NCI-H1436 (cell line): Measurements from ENCODE around the gene GPC6.

Experiments used
- DNase-seq: peaks from one replicate; lab custom pipeline; 2025; lab: John Stamatoyannopoulos, UW

The GPC6 gene

DNA sequence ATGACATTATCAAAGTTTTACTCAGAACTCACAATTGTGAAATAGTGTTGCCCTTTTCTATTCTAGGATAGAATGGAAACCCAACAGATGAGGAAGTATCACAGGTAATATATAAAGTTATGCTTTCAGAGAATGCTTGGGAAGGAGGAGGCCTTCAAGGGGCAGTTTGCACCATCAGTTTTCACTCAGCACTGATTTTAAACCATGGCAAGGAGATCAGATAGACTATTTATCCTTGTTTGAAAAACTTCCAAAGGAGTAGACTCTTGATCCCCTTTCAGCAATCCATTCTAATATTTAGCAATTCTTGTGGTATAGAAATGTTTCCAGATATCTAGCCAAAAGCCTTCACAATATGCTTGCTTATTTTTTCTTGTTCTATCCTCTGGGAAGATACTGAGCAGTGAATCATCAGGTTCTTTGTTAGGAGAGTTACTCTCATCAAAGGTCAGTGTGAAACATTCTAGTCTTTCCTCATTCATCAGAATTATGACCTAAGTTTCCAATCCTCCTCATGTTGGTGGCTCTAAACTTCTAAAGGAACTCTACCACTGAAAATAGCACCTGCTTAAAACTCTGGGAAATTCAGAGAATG lies 3.8 kb downstream of the GPC6 start:
- DNase-seq, result no peak

DNA sequence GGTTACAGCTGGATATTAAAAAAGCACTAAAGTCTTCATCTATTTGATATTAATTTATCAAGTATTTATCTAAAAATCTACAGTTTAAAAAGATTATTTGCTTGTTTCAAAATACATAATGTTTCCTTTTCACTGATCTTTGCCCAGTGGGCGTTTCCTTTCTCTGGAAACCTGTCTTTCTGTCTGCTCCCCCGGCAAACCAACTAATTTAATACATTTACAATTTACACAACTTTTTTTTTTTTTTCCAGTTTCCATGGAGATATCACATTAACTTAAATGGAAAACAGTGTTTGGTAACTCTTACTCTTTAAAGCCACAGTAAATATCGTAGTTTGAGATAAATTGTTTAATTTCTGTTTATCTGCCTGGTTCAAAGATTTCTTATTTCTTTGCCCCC lies 5.3 kb downstream of the GPC6 start:
- DNase-seq, result no peak

DNA sequence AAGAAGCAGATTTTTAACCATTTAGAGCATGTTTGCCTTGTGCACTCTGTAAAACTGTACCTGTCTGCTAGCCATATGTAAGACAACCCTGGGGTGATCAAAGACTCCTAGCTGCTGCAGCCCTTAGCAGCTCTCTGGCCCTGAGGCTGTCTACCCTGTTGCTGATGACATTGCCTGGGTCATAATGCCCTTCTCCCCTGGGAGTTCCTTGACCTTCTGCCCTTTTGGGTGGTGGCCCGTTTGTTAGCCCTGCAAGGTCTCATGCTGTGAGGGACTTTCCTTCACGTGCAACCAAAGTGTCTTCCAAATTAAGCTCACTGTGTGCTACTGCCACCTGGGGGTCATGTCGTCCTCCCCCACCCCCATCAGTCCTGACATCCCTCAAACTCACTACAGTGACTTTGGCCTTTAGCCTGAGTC lies 7.4 kb downstream of the GPC6 start:
- DNase-seq, result no peak

DNA sequence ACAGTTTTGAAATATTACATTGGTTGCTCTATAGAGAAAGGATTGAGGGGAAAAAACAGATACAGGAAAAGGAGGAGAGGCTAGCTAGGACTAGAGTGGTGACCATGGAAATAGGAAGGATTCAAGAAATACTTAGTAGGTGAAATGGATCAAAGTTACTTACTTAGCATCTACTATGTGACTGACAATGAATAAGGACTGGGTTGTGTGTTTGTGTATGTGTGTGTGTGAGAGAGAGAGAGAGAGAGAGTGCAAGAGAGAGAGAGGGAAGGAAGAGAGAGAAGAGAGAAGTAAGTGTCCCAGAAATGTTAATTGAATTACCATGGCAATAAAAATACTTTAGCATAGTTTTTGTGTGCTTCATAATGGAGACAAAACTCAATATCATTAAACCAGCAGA lies 7.9 kb downstream of the GPC6 start:
- no peak for DNase-seq

DNA sequence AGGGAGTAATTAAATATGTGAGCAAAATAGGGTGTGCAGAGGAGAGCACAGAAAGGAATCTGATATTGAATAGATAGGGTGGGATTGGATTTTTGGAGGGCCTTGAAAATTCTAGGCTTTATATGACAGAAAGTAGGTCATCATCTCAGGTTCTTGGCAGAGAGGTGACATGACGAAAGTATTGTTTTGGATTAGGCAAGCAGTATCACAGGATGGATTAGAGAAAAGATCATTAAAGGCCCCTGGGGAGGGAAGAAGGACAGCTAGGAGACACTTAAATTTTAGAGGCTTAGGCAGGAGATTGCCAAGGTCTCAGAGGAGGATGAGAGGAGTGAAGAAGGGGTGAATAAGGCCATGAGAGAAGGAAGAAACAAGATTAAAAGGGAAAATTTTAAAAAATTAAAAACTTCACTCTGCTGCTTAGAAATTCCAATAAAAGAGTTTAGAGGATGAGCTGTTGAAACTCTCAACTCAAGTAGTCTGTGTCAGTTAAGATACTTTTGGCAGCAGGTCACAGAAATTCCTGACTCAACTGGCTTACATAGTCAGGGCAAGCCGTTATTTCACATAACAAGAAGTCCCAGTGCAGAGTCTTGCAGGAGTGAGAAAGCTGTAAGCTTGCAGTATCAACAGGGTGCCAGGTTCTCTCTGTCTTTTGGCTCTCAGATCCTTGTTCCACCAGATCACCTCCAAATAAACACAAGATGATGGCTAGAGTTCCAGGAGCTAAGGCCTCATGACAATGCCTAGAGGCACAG lies 8.8 kb downstream of the GPC6 start:
- DNase-seq, result no peak

DNA sequence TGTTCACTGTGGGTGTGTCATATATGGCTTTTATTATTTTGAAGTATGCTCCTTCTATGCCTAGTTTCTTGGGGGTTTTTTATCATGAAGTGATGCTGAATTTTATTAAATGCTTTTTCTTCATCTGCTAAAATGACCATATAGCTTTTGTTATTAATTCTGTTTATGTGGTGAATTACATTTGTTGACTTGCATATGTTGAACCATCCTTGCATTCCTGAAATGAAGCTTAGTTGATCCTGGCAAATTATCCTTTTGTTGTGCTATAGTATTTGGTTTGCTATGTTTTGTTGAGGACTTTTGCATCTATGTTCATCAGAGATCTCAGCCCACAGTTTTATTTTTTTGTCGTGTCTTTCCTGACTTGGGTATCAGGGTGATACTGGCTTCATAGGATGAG lies 12.1 kb downstream of the GPC6 start:
- no peak for DNase-seq

DNA sequence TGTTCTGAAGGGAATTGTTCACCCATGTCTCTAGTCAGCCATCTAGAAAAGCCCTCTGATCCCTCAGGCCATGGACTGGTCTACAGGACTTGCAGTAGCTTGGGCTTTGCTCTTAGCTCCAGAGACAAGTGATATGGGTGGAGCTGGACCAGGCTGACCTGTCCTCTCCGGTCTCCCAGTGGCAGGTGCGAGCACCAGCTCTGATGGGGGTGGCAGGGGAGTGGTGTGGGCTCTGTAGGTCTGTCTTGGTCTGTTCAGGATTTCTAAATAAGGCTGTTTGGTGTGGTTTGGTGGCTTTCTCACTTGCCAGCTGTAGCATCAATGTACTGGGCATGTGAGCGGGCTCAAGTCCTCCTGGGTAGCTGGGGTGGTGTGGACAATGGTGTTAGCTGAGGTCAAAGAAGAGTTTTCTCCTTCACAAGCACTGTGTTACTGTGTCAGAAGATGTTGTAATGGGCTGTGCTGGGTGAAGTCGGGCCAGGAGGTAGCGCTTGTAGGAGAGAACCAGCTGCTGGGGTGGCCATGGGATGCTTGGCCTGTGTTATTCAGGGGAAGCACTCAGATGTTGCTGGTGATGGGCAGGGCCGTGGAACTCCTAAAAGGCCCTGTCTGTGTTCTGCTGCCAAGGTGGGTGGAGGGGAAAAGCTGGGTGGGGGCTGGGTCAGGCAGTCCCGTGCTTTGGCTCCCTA lies 16.9 kb downstream of the GPC6 start:
- DNase-seq, result no peak

DNA sequence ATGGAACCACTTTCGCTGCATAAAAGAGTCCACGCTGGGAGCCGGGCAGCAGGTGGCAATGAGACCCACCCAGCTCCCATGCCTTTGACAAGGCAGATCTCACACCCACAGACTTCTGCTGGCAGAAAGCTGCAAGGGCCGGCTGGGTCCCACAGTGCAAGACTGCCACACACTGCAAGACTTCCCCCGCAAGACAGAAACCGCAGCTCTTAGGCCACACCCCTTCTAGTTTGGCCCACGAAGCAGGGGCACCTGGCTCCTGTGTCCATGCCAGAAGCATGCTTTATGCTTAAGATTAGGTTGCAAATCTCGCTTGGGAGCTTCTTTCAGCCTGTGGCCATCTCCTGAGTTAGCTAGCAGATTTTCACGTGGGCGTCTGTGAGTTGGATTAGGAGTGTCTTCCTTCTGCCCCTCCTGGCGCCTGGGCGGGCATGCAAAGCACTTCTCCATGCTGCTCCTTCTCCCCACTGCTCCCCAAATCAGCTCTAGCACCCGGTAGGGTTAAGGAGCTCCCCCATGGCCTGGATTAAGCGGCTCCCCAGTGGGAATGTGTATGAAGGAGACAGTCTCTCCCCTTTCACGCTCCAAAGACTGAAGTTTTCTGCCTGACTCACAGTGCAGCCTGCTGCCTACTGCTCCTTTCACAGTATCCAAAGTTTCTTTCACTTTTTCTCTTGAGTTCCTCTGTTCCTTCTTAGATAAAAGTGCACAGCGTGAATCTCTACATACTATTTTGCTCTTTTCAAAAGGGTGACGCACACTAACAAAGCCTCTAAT lies 17.7 kb downstream of the GPC6 start:
- DNase-seq, result no peak

DNA sequence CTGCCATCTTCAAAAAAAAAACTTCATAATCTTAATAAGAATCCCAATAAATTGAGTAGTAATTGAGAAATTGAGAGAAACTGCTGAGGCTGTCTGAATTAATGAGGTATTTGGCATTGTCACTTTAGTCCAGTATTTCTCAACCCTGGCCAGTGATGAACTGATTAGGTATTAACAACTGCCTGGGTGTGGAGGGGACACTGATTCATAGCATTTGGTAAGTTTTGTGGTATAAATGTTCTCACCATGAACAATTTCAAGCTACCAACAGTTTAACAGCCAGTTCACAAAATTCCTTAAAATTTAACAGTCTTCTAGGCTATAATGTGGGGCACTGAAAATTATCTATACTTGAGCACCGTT lies 18.3 kb downstream of the GPC6 start:
- DNase-seq, result no peak

DNA sequence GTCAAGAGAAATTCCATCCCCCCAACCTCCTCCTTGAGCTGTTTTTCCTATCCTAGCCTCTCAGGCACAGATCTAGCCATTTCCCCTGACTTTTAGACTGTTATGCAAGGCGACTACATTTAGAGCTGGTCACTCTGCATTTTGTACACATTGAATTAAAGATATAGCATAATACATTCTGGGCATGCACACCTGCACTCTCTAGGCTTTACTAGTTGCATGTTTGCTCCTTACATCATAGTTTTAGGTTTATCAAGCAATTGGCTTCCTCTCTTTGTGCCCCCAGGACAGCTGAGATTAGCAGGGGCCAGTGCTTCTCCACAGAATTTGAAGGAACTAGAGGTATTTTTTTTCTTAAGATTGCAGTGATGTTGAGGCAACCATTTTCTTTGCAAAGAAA lies 19.5 kb downstream of the GPC6 start:
- DNase-seq, result no peak

DNA sequence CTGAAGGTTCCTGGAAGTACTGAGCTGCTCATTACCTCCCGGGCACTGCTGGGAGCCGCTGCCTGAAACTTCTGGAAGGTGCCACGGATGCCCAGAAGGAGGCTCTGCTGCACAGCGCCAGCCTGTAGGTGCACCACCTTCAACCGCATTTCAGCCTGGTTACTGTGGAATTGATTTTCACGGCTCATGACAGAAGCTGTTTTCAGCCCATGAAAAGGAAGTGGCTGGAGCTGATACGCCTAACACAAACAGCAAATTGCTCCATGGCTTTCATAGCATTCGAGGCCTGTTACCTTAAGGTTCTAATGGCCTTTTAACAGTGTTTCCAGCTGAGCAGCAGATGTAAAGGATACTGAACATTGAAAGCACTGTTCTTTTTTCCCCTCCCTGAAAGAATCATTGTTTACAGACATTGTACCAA lies 22.0 kb downstream of the GPC6 start:
- peak; percentile 16 for DNase-seq

DNA sequence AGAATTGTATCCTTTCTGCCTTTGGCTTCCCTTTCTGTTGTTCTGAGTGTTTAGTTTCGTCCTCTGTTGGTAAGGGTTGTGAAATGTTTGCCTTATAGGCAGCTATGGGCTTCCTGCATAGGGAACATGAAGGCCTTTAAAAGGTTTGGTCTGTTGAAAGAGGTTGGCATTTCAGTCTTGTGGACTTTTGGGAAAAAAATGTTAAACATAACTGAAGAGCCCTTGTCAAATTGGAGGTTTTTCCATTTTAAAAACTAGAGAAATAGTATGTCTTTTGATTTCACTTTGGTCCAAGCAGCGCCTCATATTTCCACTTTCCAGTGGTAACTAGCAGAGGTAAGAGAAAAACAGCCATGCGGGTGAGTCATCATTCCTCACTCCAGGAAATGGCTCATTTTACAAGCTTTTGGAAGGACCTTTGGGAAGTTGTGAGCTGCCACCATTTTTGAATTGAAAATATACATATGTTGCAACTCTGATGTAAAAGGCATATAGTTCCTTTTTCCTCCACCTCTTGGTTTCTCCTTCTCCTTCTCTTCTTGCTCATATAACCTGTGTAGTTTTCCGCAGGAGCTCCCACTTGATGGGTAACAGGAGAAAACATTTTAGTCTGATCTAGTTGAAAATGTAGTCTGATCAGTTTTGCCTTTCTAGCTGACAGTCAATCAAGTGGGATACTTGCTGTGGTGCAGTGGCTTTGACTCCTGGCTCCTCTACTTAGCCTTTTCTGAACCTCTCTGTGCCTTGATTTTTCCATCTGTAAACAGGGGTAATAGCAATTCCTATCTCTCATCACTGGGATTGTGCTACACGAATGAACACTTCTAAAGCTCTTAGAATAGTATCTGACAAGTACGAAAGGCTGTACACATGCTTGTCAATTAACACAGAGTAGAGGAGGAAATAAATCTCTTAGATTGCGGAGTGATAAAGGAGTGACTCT lies 23.0 kb downstream of the GPC6 start:
- no peak for DNase-seq

DNA sequence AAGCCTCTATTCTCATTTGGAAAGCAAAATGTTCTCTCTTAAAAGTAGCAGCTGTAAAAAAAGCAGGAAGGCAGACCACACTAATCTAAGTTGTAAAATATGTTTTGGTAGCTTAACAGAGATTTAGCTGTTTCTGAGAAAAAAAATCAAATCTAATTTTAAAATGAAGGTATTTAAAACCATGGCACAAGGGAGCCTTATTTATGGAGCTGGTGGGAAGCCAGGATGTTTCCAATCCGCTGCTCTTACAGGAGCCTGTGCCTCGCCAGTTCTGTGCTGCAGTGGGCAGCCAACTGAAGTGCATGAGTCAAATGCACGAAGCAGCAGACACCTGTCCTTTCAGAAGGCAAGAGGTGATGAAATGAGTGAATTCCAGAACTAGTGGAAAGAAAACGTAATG lies 28.2 kb downstream of the GPC6 start:
- no peak for DNase-seq

DNA sequence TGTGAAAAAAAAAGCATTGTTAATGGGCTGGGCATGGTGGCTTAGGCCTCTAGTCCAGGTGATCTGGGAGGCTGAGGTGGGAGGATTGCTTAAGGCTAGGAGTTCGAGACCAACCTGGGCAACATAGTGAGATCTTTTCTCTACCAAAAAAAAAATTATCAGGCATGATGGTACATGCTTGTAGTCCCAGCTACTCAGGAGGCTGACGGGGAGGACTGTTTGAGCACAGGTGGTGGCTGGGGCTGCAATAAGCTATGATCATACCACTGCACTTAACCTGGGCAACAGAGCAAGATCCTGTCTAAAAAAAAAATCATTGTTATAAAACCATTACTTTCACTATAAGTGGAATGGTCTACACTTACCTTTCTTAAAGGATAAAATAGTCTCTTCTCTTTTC lies 30.4 kb downstream of the GPC6 start:
- no peak for DNase-seq

DNA sequence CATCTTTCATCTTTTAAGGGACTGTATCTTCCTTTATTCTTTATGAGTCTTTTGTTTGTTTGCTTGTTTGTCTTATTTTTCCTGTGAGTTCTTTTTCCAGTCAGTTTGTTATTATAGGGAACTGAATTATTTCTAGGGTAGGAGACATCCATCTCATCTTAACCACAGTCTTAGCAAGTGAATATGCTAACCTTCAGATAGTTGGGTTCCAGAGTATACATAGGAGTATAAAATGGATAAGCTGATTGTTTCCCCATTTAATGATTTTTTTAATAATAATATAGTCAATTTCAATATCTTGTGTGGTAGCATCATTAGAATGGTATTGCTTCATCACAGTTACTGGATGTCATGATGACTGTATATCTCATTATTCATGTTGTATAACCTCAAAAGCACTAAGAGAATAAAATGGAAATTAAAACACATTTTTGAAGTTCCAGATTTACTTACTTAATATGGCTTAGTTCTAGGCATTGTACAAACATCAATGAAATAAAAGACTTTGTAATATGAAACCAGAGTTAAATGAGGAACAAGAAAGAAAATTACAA lies 33.0 kb downstream of the GPC6 start:
- no peak for DNase-seq

DNA sequence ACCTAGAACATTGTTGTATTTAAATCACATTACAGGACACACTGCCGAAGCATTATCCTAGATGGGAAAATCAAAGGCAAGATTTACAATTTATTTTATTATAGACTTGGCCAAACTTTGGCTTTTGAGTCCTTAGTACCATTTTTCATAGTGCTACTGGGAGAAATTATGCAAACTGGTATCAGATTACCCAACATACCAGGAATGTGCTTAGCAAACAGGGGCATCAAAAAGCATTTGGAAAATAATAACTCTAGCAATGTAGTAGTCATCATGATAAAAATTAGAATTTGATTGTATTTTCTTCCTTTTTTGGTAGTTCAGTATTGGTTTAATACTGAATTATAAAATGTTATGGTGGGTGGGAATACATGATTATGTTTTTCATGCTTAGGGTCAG lies 34.0 kb downstream of the GPC6 start:
- DNase-seq, result no peak

DNA sequence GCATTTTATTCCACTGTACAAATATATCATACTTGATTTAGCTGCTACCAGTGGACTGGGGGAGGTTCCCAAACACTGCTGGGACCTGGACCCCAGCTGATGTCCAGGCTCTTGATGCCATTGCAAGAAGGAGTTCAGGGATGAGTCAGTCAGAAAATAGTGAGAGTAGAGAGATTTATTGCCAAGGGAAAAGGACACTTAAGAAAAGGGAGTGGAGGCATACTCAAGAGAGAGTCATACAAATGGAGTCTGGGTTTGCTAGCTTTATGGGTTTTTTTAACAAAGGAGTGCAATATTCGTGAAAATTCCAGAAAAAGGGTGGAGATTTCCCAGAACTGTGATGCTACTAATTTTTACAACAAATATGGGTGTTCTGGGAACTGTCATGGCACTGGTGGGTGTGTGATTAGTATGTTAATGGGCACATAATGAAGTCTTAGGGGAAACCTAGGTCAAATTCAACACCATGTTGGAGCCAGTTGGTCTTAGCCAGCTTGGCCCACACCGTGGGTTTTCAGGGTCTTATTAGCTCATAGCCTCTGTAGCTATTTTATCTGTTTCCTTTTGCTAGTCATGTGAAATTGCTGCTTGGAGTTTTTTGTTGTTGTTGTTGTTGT lies 36.2 kb downstream of the GPC6 start:
- no peak for DNase-seq

DNA sequence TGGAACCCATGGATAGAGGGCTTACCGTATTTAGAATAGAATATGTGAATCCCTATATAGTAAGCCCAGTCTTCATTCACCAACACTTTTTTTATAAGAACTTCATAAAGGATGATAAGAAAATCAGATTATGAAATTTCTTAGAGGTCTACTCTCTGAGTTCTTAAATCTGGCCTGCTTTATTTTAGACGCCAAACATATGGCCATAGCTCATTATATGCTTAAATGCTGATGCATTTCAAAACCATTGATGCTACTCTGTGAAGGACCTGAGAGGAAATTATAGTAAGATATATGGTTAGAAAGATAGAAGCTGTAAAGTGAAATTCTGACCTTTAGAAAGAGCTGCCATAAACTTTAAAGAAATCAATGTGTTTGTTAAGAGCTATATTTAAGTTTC lies 38.3 kb downstream of the GPC6 start:
- DNase-seq, result no peak

DNA sequence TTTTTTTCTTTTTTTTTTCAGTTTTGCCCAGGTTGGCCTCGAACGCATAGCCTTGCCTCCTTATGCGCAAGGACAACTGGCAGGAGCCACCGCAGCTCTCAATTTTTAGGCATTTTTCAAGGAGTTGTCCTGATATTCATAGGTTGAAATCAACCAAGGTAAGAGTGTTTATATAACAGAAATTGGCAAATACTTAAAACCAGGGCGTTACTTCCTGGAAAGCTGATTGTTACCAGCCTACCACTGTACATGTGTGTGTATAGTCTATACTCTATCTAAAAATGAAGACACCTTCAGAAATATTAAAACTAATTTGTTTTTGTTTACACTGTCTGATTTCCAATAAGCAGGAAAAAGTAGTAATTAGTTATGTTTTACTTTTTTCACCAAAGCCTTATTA lies 39.2 kb downstream of the GPC6 start:
- DNase-seq, result no peak

DNA sequence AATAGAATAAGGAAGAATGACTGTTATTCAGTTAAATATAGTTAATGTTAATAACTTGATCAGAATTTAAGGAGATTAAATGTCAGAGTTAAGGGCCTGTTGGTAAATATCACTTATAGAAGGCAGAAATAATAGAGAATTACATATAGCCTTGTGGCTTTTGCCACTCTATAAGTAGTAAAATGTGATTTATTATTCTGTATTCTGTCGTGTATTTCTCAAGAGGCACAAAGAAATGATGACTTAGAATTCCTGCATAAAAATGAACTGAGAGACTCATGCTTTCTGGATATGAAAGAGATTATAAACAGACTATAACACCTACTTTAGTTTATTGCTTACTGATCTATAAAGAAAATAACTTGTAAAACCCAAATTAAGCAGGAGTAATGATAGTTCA lies 40.1 kb downstream of the GPC6 start:
- no peak for DNase-seq
